Activated naive CD8-positive, alpha-beta T cell (primary cell): Measurements from ENCODE around the gene NHEJ1.

Experiments used
- H3K27ac Mint-ChIP-seq: one replicate; pipeline ENCODE4 v1.8.0; 2021; ENCODE audit warnings: mixed read lengths
- H3K27me3 Mint-ChIP-seq: one replicate; pipeline ENCODE4 v1.8.0; 2021; ENCODE audit warnings: mixed read lengths
- H3K36me3 Mint-ChIP-seq: one replicate; pipeline ENCODE4 v1.8.0; 2021; ENCODE audit warnings: mixed read lengths
- H3K4me1 Mint-ChIP-seq: one replicate; pipeline ENCODE4 v1.8.0; 2021; ENCODE audit warnings: low read depth, mixed read lengths
- H3K4me3 Mint-ChIP-seq: one replicate; pipeline ENCODE4 v1.8.0; 2021; ENCODE audit warnings: mild to moderate bottlenecking, mixed read lengths
- H3K9me3 Mint-ChIP-seq: one replicate; pipeline ENCODE4 v1.8.0; 2021; ENCODE audit warnings: low read depth, mixed read lengths

NHEJ1 gene

DNA sequence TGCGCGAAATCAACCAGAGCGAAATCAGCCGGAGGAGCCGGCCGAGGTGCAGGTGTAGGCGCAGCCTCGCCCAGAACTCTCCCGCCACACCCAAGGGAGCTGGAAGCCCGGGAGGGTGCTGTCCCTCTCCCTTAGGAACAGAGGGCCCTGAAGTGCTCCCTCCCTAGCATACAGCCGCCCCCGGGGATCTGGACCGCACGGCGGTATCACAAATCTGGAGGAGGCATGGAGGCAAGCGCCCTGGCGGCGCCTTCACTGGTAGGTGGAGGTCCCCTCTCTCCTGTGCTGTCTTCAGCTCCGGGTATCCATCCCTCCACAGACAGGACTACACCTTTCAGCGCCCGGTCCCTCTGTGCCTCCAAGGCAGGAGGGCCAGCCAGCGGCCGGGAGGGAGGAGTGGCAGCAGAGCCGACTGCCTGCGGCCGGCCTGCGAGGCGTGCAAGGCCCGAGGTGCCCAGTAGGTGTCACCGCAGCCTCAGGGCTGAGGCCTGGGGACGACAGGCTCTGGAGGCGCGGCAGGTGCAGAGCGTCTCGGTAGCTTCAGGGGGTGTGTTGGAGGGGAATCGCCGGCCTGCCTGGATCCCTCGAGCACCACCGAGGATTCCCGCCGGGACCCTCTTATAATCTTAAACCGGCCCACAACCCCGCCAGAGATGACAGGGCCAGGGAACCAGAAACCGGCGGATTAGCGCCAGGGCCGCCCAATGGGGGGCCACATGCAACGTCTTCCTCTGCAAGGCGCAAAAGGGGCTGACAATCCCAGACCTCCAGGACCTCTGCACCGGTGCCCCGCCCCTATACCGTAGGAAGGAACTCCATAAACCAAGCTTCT, 102.7 kb downstream of the NHEJ1 start:
- peak overlapping the region; percentile 59 for H3K4me3 Mint-ChIP-seq

DNA sequence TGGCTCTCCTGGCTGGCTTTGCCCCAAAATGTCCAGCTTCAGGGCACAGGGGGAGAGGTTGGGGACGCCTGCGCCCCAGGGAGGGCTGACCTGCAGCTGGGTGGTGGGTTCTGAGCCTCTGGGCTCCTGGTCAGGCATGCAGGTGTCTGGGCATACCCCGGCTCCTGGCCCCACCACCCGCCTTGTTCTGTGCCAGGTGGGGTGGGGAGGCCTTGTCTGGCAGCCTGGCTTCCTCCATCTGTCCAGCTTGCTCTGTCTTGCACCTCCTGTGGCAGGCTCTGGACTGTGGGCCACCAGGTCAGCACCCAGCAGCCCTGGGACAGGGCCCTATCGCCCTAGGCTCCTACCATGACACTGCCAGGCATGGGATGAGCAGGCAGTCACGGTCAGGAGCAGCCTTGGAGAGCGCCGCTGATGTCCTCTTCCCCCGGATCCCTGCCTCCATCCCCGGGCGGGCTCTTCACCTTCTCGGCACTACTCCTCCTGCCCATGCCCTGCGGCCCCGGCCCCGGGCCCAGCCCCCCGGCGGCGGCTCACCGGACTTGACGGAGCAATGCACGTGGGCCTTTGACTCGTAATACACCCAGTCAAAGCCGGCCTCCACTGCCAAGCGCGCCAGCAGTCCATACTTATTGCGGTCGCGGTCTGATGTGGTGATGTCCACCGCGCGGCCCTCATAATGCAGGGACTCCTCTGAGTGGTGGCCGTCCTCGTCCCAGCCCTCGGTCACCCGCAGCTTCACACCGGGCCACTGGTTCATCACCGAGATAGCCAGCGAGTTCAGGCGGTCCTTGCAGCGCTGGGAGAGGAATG, 103.5 kb downstream of the NHEJ1 start:
- no peak overlapping the region for H3K27ac Mint-ChIP-seq

More for the DNA sequence above, 102.7 kb downstream of the NHEJ1 start:
- H3K4me1 Mint-ChIP-seq, result peaks cover 21% of the 10 kb centered on the region
- H3K36me3 Mint-ChIP-seq, result no peaks in the 10 kb centered on the region
- no peak overlapping the region for H3K27ac Mint-ChIP-seq
- peaks cover 32% of the 10 kb centered on the region for H3K27me3 Mint-ChIP-seq
- H3K9me3 Mint-ChIP-seq, result no peaks in the 10 kb centered on the region

DNA sequence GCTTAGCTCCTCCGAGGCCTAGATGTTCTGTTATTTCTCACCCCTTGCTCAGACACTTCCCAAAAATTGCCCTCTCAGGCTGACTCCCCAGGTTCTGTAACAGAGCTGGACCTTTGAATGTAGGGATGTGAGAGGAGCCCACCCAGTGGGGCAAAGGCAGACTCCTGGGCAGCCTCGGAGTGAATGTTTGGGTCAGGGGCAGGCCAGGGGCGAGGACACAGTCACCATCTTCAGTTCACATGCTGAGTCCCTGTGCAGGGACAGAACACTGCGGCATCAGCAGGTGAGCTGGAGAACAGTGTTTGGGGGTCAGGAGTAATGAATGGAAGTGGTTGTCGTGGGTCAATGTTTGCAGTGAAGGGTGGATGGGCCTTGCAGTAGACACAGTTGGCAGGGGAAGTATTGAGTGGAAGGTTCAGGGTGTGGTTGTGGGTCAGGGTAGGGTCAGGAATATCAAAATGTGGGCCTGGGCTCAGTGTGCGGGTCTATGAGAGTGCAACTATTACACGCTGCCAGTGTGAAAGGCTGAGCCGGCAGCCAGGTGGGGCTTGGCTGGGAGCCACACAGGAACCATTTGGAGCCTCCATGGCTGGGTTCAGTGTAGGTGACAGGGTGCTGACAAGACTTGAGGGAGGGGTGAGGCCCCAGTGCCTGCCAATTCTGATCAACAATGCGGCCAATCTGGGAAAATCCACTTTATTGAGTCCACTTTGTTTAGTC, 104.3 kb downstream of the NHEJ1 start:
- no peak overlapping the region for H3K27ac Mint-ChIP-seq
- peaks cover 19% of the 10 kb centered on the region for H3K4me1 Mint-ChIP-seq
- H3K27me3 Mint-ChIP-seq, result peaks cover 25% of the 10 kb centered on the region
- H3K9me3 Mint-ChIP-seq, result no peaks in the 10 kb centered on the region
- no peak overlapping the region for H3K4me3 Mint-ChIP-seq
- H3K36me3 Mint-ChIP-seq, result no peaks in the 10 kb centered on the region

More for the DNA sequence above, 103.5 kb downstream of the NHEJ1 start:
- Mint-ChIP-seq H3K27me3 (peaks cover 30% of the 10 kb centered on the region), H3K4me3 (no peak overlapping the region), H3K4me1 (peaks cover 21% of the 10 kb centered on the region), H3K36me3 (no peaks in the 10 kb centered on the region), H3K9me3 (no peaks in the 10 kb centered on the region)

DNA sequence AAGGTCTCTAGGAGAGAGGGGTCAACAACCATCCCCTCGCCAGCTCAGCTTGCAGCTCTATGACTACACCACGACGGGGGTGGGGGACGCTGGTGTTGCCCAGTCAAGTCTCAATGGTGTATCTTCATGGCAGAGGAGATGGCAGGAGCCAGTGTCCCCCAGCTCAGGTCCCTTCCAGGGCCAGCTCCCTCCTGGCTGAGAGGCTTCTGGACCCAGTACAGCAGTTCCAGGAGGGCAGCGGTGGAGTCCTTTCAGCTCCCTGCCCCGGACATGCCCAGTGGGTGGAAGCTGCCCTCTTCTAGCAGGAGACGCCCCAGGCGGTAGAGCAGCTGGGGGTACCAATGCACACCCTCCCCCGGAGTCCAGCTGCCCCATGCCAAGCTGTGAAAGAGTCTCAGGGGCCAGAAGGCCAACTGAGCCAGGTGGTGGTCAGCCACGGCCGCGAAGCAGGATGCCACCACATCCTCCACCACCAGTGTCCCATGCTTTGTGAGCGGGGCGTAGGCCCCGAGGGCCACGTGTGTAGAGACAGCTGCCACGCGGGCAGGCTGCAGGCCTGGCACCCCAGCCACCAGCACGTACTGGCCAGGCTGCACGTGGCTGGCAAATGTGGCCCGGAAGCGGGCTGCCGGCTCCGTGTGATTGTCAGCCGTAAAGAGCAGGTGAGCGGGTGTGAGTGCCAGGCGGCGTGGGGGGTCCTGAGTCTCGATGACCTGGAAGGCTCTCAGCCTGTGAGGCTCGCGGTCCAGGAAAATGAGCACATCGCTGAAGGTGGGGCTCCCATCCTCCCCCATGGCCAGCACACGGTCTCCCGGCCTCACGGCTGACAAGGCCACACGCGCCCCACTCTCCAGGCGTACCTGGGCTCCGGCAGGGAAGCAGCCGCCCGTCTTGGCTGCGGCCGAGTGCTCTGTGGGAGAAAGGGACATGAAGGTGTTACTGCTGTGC, 105.4 kb downstream of the NHEJ1 start:
- no peaks in the 10 kb centered on the region for H3K9me3 Mint-ChIP-seq
- peaks cover 30% of the 10 kb centered on the region for H3K27me3 Mint-ChIP-seq
- H3K4me3 Mint-ChIP-seq, result no peak overlapping the region
- H3K36me3 Mint-ChIP-seq, result no peaks in the 10 kb centered on the region
- H3K4me1 Mint-ChIP-seq, result peaks cover 18% of the 10 kb centered on the region
- no peak overlapping the region for H3K27ac Mint-ChIP-seq

DNA sequence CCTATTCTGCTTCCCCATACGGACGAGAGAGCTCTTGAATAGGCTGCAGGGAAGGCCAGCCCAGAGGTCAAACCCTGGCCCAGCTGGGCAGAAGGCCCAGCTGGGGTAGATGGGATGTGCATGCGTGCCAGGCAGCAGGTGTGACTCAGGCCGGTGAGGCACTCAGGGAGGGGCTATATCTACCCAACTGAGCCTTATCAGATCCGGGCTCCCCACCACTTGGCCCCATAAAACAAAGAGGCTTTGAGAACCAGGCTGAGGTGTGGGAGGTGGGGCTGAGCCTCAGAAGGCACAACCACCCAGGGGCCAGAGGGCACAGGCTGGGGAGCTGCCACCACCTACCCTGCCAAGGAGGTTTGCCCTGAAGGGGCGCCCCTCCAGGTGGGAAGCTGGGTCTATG, 111.3 kb downstream of the NHEJ1 start:
- Mint-ChIP-seq H3K4me3 (no peak overlapping the region), H3K4me1 (no peaks in the 10 kb centered on the region), H3K9me3 (no peaks in the 10 kb centered on the region), H3K27ac (no peak overlapping the region), H3K36me3 (no peaks in the 10 kb centered on the region), H3K27me3 (peaks cover 46% of the 10 kb centered on the region)

GRCh38 chr2:219045937-219046550, 114.6 kb downstream of the NHEJ1 start:
- Mint-ChIP-seq H3K27me3 (peaks cover 51% of the 10 kb centered on the region), H3K36me3 (no peaks in the 10 kb centered on the region), H3K27ac (no peak overlapping the region), H3K9me3 (no peaks in the 10 kb centered on the region), H3K4me1 (peaks cover 6% of the 10 kb centered on the region), H3K4me3 (no peak overlapping the region)

DNA sequence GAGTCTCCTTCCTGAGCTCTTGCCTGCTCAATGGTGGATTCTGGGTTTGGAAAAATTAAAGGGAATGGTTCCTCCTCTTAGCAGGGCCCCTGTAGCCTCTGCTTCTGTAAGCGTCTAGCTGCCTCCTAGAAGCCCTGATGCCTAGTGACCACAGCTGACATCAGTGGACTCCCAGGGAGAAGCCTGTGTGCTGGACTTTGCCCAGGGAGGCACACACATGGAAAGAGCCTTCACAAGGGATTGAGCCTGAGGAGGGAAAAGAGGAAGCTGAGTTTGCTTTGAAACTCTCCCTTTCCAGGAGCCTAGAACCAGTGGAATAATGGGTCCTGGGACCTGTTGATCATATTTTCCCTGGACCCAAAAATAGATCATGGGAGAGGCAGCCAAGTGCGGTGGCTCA, 117.9 kb downstream of the NHEJ1 start:
- no peak overlapping the region for H3K27ac Mint-ChIP-seq
- no peaks in the 10 kb centered on the region for H3K9me3 Mint-ChIP-seq
- no peak overlapping the region for H3K4me3 Mint-ChIP-seq
- H3K27me3 Mint-ChIP-seq, result peaks cover 39% of the 10 kb centered on the region
- peaks cover 6% of the 10 kb centered on the region for H3K4me1 Mint-ChIP-seq
- H3K36me3 Mint-ChIP-seq, result no peaks in the 10 kb centered on the region

DNA sequence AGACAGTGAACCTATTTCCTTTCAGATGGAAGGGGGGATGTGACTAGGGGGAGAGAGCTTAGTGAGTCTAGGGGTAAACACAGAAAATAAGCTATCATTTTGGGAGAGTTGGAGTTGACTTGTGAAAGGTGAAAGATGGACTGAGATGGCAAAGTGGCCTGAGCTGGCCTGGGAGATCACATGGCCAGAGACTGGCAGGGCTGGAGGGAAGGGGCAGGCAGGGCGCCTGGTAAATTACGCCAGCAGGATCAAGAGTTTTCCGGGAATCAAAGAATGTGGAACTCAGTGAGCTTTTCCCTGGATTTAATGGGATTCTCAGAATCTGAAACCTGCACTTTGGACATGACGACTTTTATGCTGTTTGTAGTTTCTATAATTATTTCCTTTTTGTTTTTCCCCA, 118.5 kb downstream of the NHEJ1 start:
- Mint-ChIP-seq H3K27me3 (peaks cover 35% of the 10 kb centered on the region), H3K4me1 (peaks cover 6% of the 10 kb centered on the region), H3K36me3 (no peaks in the 10 kb centered on the region), H3K27ac (no peak overlapping the region), H3K4me3 (no peak overlapping the region), H3K9me3 (no peaks in the 10 kb centered on the region)

DNA sequence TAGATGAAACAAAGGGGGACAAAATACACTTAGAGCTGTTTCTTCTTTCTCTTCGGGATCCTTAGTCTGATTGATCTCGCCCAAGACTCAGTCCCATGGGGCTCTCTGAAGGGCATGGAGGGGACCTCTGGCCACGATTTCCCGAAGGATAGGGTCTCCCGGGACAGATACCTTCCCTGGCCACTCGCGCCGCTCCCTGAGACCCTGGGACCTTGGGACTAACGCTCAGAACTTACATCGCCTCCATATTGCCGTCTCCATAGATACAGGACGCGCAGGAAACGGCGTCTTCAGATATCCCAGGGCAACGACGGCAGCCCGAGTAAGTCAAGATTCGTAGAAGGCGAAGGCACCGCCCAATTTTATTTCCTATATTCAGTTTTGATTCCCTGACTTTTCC, 119.4 kb downstream of the NHEJ1 start, which contains the start of gene CFAP65:
Gene CFAP65 (minus strand): TSS at position 265 of the 400 bp plus-strand sequence. CDS start 2,468 bp downstream, outside the sequence.
- Mint-ChIP-seq H3K36me3 (no peaks in the 10 kb centered on the region), H3K27ac (no peak within 1 kb of the TSS), H3K27me3 (peaks cover 33% of the 10 kb centered on the region), H3K4me1 (peaks cover 6% of the 10 kb centered on the region), H3K9me3 (no peaks in the 10 kb centered on the region), H3K4me3 (peak within 1 kb of the TSS; percentile 84)

- Mint-ChIP-seq H3K27ac (no peak overlapping the region), H3K9me3 (no peaks in the 10 kb centered on the region), H3K4me3 (no peak overlapping the region), H3K4me1 (peaks cover 6% of the 10 kb centered on the region), H3K27me3 (peaks cover 29% of the 10 kb centered on the region), H3K36me3 (no peaks in the 10 kb centered on the region)
Measured at GRCh38 chr2:219038600-219038999, 122.0 kb downstream of the NHEJ1 start.

DNA sequence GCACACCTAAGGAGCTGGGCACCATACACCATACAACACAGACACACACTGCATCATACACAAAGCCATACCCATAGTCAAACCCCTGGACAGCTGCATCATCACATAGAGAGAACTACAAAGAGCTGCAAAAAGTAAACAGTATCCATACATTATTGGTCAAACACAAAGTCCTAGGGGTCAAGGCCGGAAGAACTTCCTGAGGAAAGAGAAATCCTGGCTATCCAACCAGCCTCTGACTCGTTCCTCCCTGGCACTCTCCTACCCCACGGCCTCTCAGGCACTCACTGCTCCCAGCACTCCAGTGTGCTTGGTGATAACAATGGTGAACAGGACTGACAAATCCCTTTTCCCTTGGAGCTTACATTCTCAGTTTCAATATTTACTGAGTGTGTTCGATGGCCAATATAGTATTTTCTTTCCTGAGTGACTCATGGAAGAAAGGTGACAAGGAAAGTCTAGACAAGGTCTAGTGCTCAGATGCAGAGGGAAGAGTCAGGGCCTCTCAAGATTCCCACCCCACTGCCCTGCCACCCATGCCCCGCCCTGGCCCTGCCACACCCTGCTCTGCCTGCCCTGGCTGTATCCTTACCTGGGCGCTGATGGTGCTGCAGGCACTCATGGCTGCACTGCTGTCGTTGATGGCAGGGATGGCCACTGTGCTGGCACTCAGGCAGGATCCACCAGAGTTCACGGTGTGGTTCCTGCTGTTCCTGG, 122.7 kb downstream of the NHEJ1 start:
- no peaks in the 10 kb centered on the region for H3K9me3 Mint-ChIP-seq
- no peak overlapping the region for H3K27ac Mint-ChIP-seq
- H3K4me3 Mint-ChIP-seq, result no peak overlapping the region
- H3K27me3 Mint-ChIP-seq, result peaks cover 28% of the 10 kb centered on the region
- H3K36me3 Mint-ChIP-seq, result no peaks in the 10 kb centered on the region
- H3K4me1 Mint-ChIP-seq, result peaks cover 6% of the 10 kb centered on the region

GRCh38 chr2:219035942-219036341, 124.7 kb downstream of the NHEJ1 start:
- H3K9me3 Mint-ChIP-seq, result no peaks in the 10 kb centered on the region
- H3K36me3 Mint-ChIP-seq, result no peaks in the 10 kb centered on the region
- no peak overlapping the region for H3K4me3 Mint-ChIP-seq
- no peak overlapping the region for H3K27ac Mint-ChIP-seq
- H3K27me3 Mint-ChIP-seq, result peaks cover 22% of the 10 kb centered on the region
- H3K4me1 Mint-ChIP-seq, result no peaks in the 10 kb centered on the region

DNA sequence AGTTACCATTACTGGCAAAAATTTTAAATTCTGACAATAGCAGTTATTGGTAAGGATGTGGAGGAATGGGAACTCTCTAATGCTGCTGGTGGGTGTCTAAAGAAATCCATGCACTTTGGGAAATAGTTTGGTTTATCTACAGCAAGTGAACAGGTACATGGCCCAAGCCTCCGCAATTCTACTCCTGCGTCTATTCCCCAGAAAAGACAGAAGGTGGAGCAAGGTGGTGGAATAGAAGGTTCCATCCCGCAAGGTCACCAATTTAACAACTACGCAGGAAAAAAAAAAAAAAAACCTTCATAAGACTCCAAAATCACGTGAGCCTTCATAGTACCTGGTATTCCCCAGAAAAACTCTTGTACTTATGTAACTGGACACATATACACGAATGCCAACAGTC, 125.8 kb downstream of the NHEJ1 start:
- no peaks in the 10 kb centered on the region for H3K9me3 Mint-ChIP-seq
- H3K27ac Mint-ChIP-seq, result no peak overlapping the region
- peaks cover 18% of the 10 kb centered on the region for H3K27me3 Mint-ChIP-seq
- H3K4me3 Mint-ChIP-seq, result no peak overlapping the region
- no peaks in the 10 kb centered on the region for H3K4me1 Mint-ChIP-seq
- no peaks in the 10 kb centered on the region for H3K36me3 Mint-ChIP-seq
